Femur (tissue), 1 donor: ENCODE data around the gene JADE2.
"Not testable (repeated sequence)": the region's sequence is repeated elsewhere in the genome, so short reads cannot be mapped to it uniquely, and the experiment has no call there.

Experiments used
- DNase-seq: peaks from one replicate; pipeline ENCODE4 v3.0.0-alpha.2; 2017

JADE2 gene

GRCh38 chr5:134594797-134595457 lies 69.5 kb downstream of the JADE2 start:
- DNase-seq = no peak

- DNase-seq = no peak
Measured at GRCh38 chr5:134595458-134595838, 70.0 kb downstream of the JADE2 start.

GRCh38 chr5:134599820-134600219 lies 74.3 kb downstream of the JADE2 start:
- not testable (repeated sequence) for DNase-seq

GRCh38 chr5:134600600-134600999 lies 75.1 kb downstream of the JADE2 start:
- no peak for DNase-seq

GRCh38 chr5:134603059-134603458 lies 77.6 kb downstream of the JADE2 start:
- no peak for DNase-seq

- no peak for DNase-seq
Measured at GRCh38 chr5:134604908-134605307, 79.4 kb downstream of the JADE2 start.

- no peak for DNase-seq
Measured at GRCh38 chr5:134606726-134607125, 81.3 kb downstream of the JADE2 start.

GRCh38 chr5:134608555-134608954 lies 83.1 kb downstream of the JADE2 start:
- DNase-seq = no peak

GRCh38 chr5:134609232-134609851 lies 83.9 kb downstream of the JADE2 start:
- no peak for DNase-seq

- DNase-seq = no peak
Measured at GRCh38 chr5:134610725-134611124, 85.3 kb downstream of the JADE2 start.

GRCh38 chr5:134611515-134611914 lies 86.0 kb downstream of the JADE2 start:
- no peak for DNase-seq

- DNase-seq = no peak
Measured at GRCh38 chr5:134614450-134615085, 89.1 kb downstream of the JADE2 start.

GRCh38 chr5:134620634-134621033 lies 95.2 kb downstream of the JADE2 start:
- no peak for DNase-seq

- no peak for DNase-seq
Measured at GRCh38 chr5:134625559-134625958, 100.1 kb downstream of the JADE2 start.

GRCh38 chr5:134626369-134627014 lies 101.0 kb downstream of the JADE2 start:
- DNase-seq = no peak
